NCI-H1105 treated with DMSO at 0.1 percent for 48 hours (cell line): Measurements from ENCODE around the gene EIF3I.

Source experiments
- DNase-seq: peaks from one replicate; lab custom pipeline; 2025; lab: John Stamatoyannopoulos, UW

Gene EIF3I

DNA sequence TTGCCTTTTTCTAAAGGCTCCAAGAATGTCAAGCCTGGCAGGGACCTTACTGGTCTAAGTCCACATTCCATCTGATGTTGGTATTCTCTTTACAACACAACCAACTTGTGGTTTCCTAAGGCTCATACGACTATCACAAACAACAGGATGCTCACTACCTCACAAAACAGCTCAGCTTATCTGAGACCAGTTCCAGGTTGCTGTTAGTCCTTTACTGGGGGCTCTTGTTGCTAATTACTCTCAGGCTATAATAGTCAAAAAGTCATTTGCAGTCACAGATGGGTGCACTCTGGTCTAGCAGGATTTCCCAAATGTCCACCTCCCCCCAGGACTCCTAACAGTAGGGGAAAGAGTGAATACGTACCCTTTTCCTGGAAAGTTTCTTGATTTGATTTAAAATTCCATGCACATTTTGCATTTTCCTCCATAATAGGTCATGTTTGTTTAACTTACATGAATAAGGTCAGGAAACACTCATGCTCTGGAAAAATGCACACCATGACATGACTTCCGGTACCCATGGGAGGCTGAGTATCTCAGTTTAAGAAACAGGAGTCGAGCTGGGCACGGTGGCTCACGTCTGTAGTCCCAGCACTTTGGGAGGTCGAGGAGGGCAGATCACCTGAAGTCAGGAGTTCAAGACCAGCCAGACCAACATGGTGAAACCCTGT is 44.8 kb downstream of the EIF3I start:
- no peak for DNase-seq

DNA sequence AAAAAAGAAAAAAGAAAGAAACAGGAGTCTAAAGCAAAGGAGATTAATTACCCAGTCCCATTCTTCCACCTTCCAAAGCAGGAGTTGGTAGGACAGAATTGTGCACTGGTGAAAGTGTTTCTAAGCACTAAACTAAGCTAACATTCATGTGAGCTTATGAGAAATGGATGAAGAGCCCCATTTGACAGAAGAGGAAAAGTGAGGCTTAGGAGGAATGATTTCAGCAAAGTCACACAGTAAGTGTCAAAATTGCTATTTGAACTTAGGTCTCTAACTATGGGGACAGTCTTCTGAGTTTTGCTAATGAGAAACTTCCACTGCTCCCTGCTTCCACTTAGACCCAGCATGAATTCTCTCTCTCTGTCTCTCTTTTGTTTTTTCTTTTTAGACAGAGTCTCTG is 47.5 kb downstream of the EIF3I start:
- DNase-seq: no peak

DNA sequence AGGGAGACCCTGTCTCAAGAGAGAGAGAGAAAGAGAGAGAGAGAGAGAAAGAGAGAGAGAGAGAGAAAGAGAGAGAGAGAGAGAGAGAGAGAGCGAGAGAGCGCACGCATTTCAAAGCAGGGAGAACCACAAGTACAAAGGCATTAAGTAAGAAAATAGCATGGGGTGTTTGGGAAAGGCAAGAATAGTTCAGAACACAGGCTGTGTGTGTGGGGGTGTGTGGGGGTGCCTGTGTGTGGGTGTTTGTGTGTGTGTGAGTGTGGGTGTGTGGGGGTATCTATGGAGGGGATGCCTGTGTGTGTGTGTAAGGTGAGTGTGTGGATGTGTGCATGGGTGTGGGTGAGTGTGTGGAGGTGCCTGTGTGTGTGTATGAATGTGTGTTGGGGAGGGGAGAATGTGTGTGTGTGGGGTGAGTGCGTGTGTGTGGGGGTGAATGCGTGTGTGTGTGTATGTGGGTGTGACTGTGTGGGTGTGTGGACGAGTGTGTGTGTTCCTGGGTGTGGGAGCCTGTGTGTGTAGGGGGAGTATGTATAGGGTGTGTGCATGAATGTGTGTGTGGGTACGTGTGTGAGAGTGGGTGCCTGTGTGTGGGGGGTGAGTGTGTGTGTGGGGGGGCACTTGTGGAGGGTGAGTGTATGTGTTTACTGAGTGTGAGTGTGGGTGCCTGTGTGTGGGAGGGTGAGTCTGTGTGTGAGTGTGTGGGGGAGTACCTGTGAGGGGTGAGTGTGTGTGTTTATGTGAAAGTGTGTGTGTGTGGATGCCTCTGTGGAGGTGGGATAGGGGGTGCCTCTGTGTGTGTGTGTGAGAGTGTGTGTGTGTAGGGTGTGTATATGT is 50.6 kb downstream of the EIF3I start:
- DNase-seq: no peak

DNA sequence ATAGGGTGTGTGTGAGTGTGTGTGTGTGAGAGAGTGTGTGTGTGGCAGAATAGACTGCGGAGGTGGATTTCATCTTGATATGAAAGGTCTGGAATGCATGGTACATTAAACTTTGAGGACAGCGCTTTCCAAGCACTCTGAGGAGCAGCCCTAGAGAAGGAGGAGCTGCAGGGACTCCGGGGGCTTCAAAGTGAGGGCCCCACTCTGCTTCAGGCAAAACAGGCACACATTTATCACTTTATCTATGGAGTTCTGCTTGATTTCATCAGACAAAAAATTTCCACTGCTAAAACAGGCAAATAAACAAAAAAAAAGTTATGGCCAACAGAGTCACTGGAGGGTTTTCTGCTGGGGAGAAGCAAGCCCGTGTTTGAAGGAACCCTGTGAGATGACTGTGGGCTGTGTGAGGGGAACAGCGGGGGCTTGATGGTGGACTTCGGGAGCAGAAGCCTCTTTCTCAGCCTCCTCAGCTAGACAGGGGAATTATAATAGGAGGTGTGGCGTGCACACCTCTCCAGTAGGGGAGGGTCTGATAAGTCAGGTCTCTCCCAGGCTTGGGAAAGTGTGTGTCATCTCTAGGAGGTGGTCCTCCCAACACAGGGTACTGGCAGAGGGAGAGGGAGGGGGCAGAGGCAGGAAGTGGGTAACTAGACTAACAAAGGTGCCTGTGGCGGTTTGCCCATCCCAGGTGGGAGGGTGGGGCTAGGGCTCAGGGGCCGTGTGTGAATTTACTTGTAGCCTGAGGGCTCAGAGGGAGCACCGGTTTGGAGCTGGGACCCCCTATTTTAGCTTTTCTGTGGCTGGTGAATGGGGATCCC is 51.4 kb downstream of the EIF3I start:
- DNase-seq: peak; percentile 50

DNA sequence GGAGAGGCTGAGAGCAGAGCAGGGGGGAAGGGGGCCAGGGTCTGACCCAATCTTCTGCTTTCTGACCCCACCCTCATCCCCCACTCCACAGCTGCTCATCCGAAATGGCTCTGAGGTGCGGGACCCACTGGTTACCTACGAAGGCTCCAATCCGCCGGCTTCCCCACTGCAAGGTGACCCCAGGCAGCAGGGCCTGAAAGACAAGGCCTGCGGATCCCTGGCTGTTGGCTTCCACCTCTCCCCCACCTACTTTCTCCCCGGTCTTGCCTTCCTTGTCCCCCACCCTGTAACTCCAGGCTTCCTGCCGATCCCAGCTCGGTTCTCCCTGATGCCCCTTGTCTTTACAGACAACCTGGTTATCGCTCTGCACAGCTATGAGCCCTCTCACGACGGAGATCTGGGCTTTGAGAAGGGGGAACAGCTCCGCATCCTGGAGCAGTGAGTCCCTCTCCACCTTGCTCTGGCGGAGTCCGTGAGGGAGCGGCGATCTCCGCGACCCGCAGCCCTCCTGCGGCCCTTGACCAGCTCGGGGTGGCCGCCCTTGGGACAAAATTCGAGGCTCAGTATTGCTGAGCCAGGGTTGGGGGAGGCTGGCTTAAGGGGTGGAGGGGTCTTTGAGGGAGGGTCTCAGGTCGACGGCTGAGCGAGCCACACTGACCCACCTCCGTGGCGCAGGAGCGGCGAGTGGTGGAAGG is 52.6 kb downstream of the EIF3I start:
- DNase-seq: no peak

DNA sequence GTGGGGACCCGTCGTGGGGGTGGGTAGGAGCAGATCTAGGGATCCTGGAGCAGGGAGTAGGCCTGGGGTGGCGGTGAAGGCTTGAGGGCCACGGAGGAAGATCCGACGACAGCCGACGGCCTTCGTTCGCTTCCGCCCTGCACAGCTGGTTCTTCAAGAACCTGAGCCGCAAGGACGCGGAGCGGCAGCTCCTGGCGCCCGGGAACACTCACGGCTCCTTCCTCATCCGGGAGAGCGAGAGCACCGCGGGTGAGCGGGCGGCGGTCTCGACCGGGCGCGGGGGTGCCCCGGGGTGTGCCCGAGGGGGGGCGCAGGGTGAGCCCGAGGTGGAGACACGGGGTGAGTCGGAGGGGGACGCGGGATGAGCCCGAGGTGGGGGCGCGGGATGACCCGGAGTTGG is 53.2 kb downstream of the EIF3I start:
- DNase-seq: no peak

DNA sequence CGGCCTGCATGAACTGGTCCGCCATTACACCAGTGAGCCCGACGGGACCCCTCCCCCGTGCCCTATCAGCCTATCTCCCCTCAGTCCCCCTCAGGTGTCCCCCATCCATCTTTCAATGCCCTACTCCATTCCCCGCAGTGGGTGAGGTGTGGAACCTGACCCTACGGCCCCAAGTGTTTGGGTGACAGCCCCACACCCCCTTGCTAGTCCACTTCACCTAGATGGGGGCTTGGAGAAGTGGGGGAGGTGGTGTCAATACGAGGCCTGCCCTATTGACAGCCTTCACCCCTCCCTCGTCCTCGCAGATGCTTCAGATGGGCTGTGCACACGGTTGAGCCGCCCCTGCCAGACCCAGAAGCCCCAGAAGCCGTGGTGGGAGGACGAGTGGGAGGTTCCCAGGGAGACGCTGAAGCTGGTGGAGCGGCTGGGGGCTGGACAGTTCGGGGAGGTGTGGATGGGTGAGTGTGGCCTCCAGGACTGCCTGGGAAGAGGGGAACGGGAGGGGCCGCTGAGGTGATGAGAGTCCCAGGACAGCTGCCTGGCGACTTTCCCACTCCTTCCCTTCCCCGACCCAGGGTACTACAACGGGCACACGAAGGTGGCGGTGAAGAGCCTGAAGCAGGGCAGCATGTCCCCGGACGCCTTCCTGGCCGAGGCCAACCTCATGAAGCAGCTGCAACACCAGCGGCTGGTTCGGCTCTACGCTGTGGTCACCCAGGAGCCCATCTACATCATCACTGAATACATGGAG is 54.0 kb downstream of the EIF3I start:
- DNase-seq: no peak
